H1 (cell line): ENCODE results near the gene GPANK1. TPM values are rescaled to one million over a fixed set of nuclear protein-coding genes. Genes with fewer than 3 reads are reported as not detected.
A peak's percentile ranks its signal among the peaks of the same experiment; 100 is the strongest.

Experiments used
- CTCF ChIA-PET: fragments of 300-600 bp; sonication (Branson Sonifier 250); formaldehyde crosslinking; loops from one replicate; lab custom pipeline; 2021; ENCODE audit not compliant: partially characterized antibody; lab: Charles Lee
- POLR2A ChIA-PET: fragments of 300-600 bp; sonication (Branson Sonifier 250); formaldehyde crosslinking; loops from one replicate; lab custom pipeline; 2021; ENCODE audit warnings: inconsistent platforms; ENCODE audit not compliant: partially characterized antibody; lab: Charles Lee
- DNase-seq, 2 experiments: peaks; one replicate each; pipeline versions ENCODE4 v3.0.0 to v3.0.0-alpha.2; 2010 to 2022; ENCODE audit warnings: low spot score in 2 of 2, low read depth in 1 of 2, mixed read lengths in 1 of 2
- FAIRE-seq: peaks from 2 replicates; lab custom pipeline; 2011; peaks lifted over from hg19 to GRCh38; lab: Jason Lieb, UNC
- H2AFZ ChIP-seq: 2 replicates; pipeline ENCODE4 v1.8.1; 2012; ENCODE audit warnings: low read length, inconsistent platforms
- H2AK5ac ChIP-seq: 2 replicates; pipeline ENCODE4 v1.6.1; 2013; ENCODE audit warnings: low read depth, low read length
- H2BK120ac ChIP-seq: replicated peaks from 2 replicates; pipeline ENCODE3; 2013; ENCODE audit warnings: low read depth, low read length, inconsistent platforms
- H2BK12ac ChIP-seq: 2 replicates; pipeline ENCODE4 v1.6.1; 2013; ENCODE audit warnings: low read depth, low read length
- H2BK15ac ChIP-seq: 2 replicates; pipeline ENCODE4 v1.6.1; 2013; ENCODE audit warnings: low read length
- H2BK20ac ChIP-seq: 2 replicates; pipeline ENCODE4 v1.6.1; 2013; ENCODE audit warnings: low read length
- H2BK5ac ChIP-seq: 2 replicates; pipeline ENCODE4 v1.6.1; 2013; ENCODE audit warnings: low read depth, low read length
- H3K14ac ChIP-seq: 2 replicates; pipeline ENCODE4 v1.6.1; 2013; ENCODE audit warnings: inconsistent platforms; ENCODE audit not compliant: insufficient read length
- H3K18ac ChIP-seq: 2 replicates; pipeline ENCODE4 v1.6.1; 2013; ENCODE audit warnings: low read length; ENCODE audit errors: extremely low read depth
- H3K23ac ChIP-seq: 2 replicates; pipeline ENCODE4 v1.6.1; 2013; ENCODE audit warnings: inconsistent platforms; ENCODE audit not compliant: insufficient read length
- H3K23me2 ChIP-seq: 2 replicates; pipeline ENCODE4 v1.6.1; 2013; ENCODE audit warnings: low read depth, low read length
- H3K27ac ChIP-seq: 2 replicates; pipeline ENCODE4 v1.6.1; 2011; ENCODE audit warnings: low read depth, low read length, inconsistent platforms
- H3K27me3 ChIP-seq, 4 experiments: replicated peaks in 1 of 4; 1 replicate in 1 of 4; 2 replicates in 3 of 4; pipeline versions ENCODE4 v1.6.1 to v1.8.1; 2011 to 2013; ENCODE audit warnings: low read length in 3 of 4, mild to moderate bottlenecking in 3 of 4, inconsistent platforms in 2 of 4, mixed read lengths in 2 of 4, moderate library complexity in 1 of 4; ENCODE audit not compliant: control insufficient read depth in 3 of 4, insufficient read depth in 3 of 4; ENCODE audit errors: extremely low read depth in 1 of 4
- H3K36me3 ChIP-seq, 4 experiments: 2 replicates each; pipeline versions ENCODE4 v1.6.1 to v1.8.1; 2011 to 2013; ENCODE audit warnings: mild to moderate bottlenecking in 4 of 4, low read length in 3 of 4, moderate library complexity in 2 of 4, control low read depth in 1 of 4, inconsistent platforms in 1 of 4; ENCODE audit not compliant: insufficient read depth in 4 of 4, control insufficient read depth in 2 of 4
- H3K4ac ChIP-seq: replicated peaks from 2 replicates; pipeline ENCODE3; 2013; ENCODE audit warnings: low read length, low read depth, mixed read lengths, inconsistent platforms; ENCODE audit not compliant: insufficient read length
- H3K4me1 ChIP-seq, 4 experiments: replicated peaks in 1 of 4; 1 replicate in 1 of 4; 2 replicates in 3 of 4; pipeline versions ENCODE4 v1.6.1 to v1.8.1; 2011 to 2013; ENCODE audit warnings: low read length in 3 of 4, inconsistent platforms in 2 of 4, mixed read lengths in 1 of 4; ENCODE audit not compliant: insufficient read depth in 4 of 4, control insufficient read depth in 3 of 4
- H3K4me2 ChIP-seq, 2 experiments: 2 replicates each; pipeline versions ENCODE4 v1.6.1 to v1.8.1; 2011 to 2013; ENCODE audit warnings: low read depth in 2 of 2, low read length in 2 of 2, control low read depth in 1 of 2, inconsistent platforms in 1 of 2, mild to moderate bottlenecking in 1 of 2; ENCODE audit not compliant: insufficient read depth in 1 of 2
- H3K4me3 ChIP-seq, 4 experiments: fragments of 200-600, 300-600 bp in 1 of 4; sonication (generic), shearing (Covaris generic), sonication (Bioruptor Twin) in 1 of 4; 2 replicates each; pipeline versions ENCODE4 v1.5.1 to v1.8.1; 2011 to 2016; ENCODE audit warnings: low read length in 4 of 4, low read depth in 3 of 4, control low read depth in 2 of 4, inconsistent platforms in 2 of 4, mild to moderate bottlenecking in 2 of 4, mixed read lengths in 1 of 4, moderate library complexity in 1 of 4; ENCODE audit not compliant: insufficient read depth in 2 of 4; ENCODE audit errors: extremely low read depth in 1 of 4
- H3K56ac ChIP-seq: replicated peaks from 2 replicates; pipeline ENCODE3; 2013; ENCODE audit warnings: low read depth, mild to moderate bottlenecking, mixed read lengths, low read length, inconsistent platforms; ENCODE audit not compliant: insufficient read length
- H3K79me1 ChIP-seq: 2 replicates; pipeline ENCODE4 v1.6.1; 2013; ENCODE audit warnings: low read depth, low read length, control low read depth
- H3K79me2 ChIP-seq, 2 experiments: 2 replicates each; pipeline versions ENCODE4 v1.6.1 to v1.8.1; 2012 to 2013; ENCODE audit warnings: low read length in 2 of 2, mild to moderate bottlenecking in 2 of 2, inconsistent platforms in 1 of 2; ENCODE audit not compliant: insufficient read depth in 2 of 2, control insufficient read depth in 1 of 2
- H3K9ac ChIP-seq, 4 experiments: replicated peaks in 1 of 4; 1 replicate in 1 of 4; 2 replicates in 3 of 4; pipeline versions ENCODE4 v1.6.1 to v1.8.1; 2011 to 2013; ENCODE audit warnings: low read depth in 3 of 4, low read length in 3 of 4, control low read depth in 2 of 4, mild to moderate bottlenecking in 2 of 4, moderate library complexity in 2 of 4, inconsistent platforms in 1 of 4; ENCODE audit errors: extremely low read depth in 1 of 4
- H3K9me3 ChIP-seq, 2 experiments: 2 replicates each; pipeline versions ENCODE4 v1.6.1 to v1.8.1; 2012 to 2013; ENCODE audit warnings: mild to moderate bottlenecking in 2 of 2, moderate library complexity in 2 of 2, control low read depth in 1 of 2, inconsistent platforms in 1 of 2, low read depth in 1 of 2, low read length in 1 of 2, mixed read lengths in 1 of 2; ENCODE audit not compliant: insufficient read depth in 2 of 2
- H4K20me1 ChIP-seq, 2 experiments: replicated peaks in 1 of 2; 2 replicates each; pipeline versions ENCODE3 to v1.8.1; 2011 to 2013; ENCODE audit warnings: inconsistent platforms in 2 of 2, low read length in 2 of 2, mild to moderate bottlenecking in 1 of 2; ENCODE audit not compliant: insufficient read depth in 2 of 2, control insufficient read depth in 1 of 2
- H4K5ac ChIP-seq: 2 replicates; pipeline ENCODE4 v1.6.1; 2013; ENCODE audit warnings: low read length, low read depth, mixed read lengths, inconsistent platforms; ENCODE audit not compliant: insufficient read length
- H4K8ac ChIP-seq: 2 replicates; pipeline ENCODE4 v1.8.0; 2013; ENCODE audit warnings: mild to moderate bottlenecking, moderate library complexity, low read length, inconsistent platforms; ENCODE audit not compliant: insufficient read depth; ENCODE audit errors: extremely low read depth
- H4K91ac ChIP-seq: replicated peaks from 2 replicates; pipeline ENCODE3; 2013; ENCODE audit warnings: low read length, mixed read lengths, inconsistent platforms; ENCODE audit not compliant: insufficient read length
- CREB1 ChIP-seq: IDR thresholded peaks from 2 replicates; pipeline ENCODE4 v1.6.1; 2012; ENCODE audit warnings: inconsistent platforms
- POLR2A ChIP-seq, 2 experiments: IDR thresholded peaks; 1 replicate in 1 of 2; 2 replicates in 1 of 2; pipeline ENCODE4 v1.6.1; 2011; ENCODE audit warnings: low read depth in 2 of 2, low read length in 2 of 2, mild to moderate bottlenecking in 2 of 2; ENCODE audit errors: control extremely low read depth in 1 of 2
- WGBS, 2 experiments: shearing (Covaris generic) in 1 of 2; methylation state at CpG; one replicate each; pipeline versions ENCODE4 v1.1.6 to v1.1.7; 2013 to 2015; ENCODE audit warnings: low lambda C conversion rate in 2 of 2, mixed read lengths in 2 of 2, inconsistent platforms in 1 of 2, low coverage in 1 of 2, missing lambda C conversion rate in 1 of 2; ENCODE audit not compliant: insufficient replicate concordance in 2 of 2, insufficient coverage in 1 of 2, insufficient read length in 1 of 2; ENCODE audit errors: extremely low coverage in 1 of 2, missing lambda C conversion rate in 1 of 2; 5-methylcytosine and 5-hydroxymethylcytosine counted together
- polyA plus RNA-seq, 7 experiments: library from polyadenylated mRNA; depleted of rRNA in 3 of 7; stranded (reverse) in 5 of 7; unstranded in 2 of 7; fragments of >200 nt in 5 of 7; fragments of 200-250 nt in 2 of 7; gene quantifications; 1 replicate in 5 of 7; 2 replicates in 1 of 7; 4 replicates in 1 of 7; pipeline versions ENCODE4 v1.2.1 to v1.2.3, GENCODE V29; 2011 to 2013; ENCODE audit warnings: missing spikeins in 2 of 7, mixed read lengths in 2 of 7
- total RNA-seq: library from RNA; stranded (reverse); fragmentation: NEBNext Ultra II Directional; extraction: Animal tissue kit (Norgen Biotek cat#: 25700); gene quantifications from 2 replicates; pipeline ENCODE4 v1.2.1, GENCODE V29; 2021

GPANK1 gene
- total and polyA plus RNA-seq, 2 of the 8 experiments (the other 6 are each of a cell fraction or from before 2014, with no cell fraction given): 24.5 to 30.2 TPM

GRCh38 chr6:31643818-31644454 lies 20.9 kb downstream of the GPANK1 start:
- H4K8ac ChIP-seq: peak overlapping the region; percentile 76
- 0 out of 3 replicates have a peak, but pooled peaks of 1 of the 2 experiments have one; percentile 19 for TF ChIP-seq POLR2A (IDR thresholded peaks at IDR 0.05; ENCODE audit: control extremely low read depth in 1 of 2, low read depth in 2 of 2, low read length in 2 of 2)
- no peak for TF ChIP-seq CREB1
- TF ChIP-seq, all 59 proteins: peak for 1
- FAIRE-seq (no peak), DNase-seq (no peak)
- Histone ChIP-seq H3K4me3 (no peak overlapping the region), H3K23ac (no peak overlapping the region), H3K4me1 (no peaks in the 10 kb centered on the region), H2BK20ac (no peak overlapping the region), H3K36me3 (peaks cover 51 to 92% (median 79%) of the 10 kb centered on the region in 4 experiments), H4K20me1 (peaks cover 5 to 6% of the 10 kb centered on the region in 2 experiments), H3K14ac (no peak overlapping the region), H3K79me2 (peaks cover 0 to 4% of the 10 kb centered on the region in 2 experiments; a peak in 1 of 4 replicates), H3K79me1 (no peaks in the 10 kb centered on the region; the same call in none of the 2 replicates), H3K9ac (no peak overlapping the region), H3K9me3 (no peaks in the 10 kb centered on the region), H4K5ac (no peak overlapping the region), H3K23me2 (no peaks in the 10 kb centered on the region), H3K27ac (no peak overlapping the region), H2BK120ac (no peak overlapping the region), H3K4ac (no peak overlapping the region), H2AFZ (no peak overlapping the region), H4K91ac (no peak overlapping the region), H2AK5ac (no peak overlapping the region), H2BK15ac (no peak overlapping the region), H2BK12ac (no peak overlapping the region), H3K18ac (no peak overlapping the region), H3K56ac (no peak overlapping the region), H3K4me2 (no peak overlapping the region), H3K27me3 (no peaks in the 10 kb centered on the region), H2BK5ac (no peak overlapping the region)
- 92% methylated on average over 16 of the region's 17 CpGs; no CpG with 5 or more reads in 1 of the 2 experiments for WGBS, 2 experiments
- POLR2A ChIA-PET: interaction anchor here (0.6 to 34.9 kb wide), 12 partner anchors 8 to 123 kb away, joined by 3 to 883 read pairs (median 4); partner anchors contain the start of genes APOM, BAG6, C6orf47 and CSNK2B
- CTCF ChIA-PET: interaction anchor here (0.8 to 2.8 kb wide), 6 partner anchors 9 to 170 kb away, joined by 3 to 10 read pairs (median 4); no protein-coding TSS in a partner anchor
